Hematopoietic multipotent progenitor cell treated with erythropoietin and hydrocortisone succinate and interleukin-3 and kit ligand, for 15 days (in vitro differentiated cells): ENCODE data around the gene ZNF441.
A peak's percentile ranks its signal among the peaks of the same experiment; 100 is the strongest.
"Not testable (repeated sequence)": the region's sequence is repeated elsewhere in the genome, so short reads cannot be mapped to it uniquely, and the experiment has no call there.

Experiments used
- DNase-seq: peaks from one replicate; pipeline ENCODE4 v3.0.0-alpha.2; 2015; ENCODE audit warnings: low spot score

Gene ZNF441

DNA sequence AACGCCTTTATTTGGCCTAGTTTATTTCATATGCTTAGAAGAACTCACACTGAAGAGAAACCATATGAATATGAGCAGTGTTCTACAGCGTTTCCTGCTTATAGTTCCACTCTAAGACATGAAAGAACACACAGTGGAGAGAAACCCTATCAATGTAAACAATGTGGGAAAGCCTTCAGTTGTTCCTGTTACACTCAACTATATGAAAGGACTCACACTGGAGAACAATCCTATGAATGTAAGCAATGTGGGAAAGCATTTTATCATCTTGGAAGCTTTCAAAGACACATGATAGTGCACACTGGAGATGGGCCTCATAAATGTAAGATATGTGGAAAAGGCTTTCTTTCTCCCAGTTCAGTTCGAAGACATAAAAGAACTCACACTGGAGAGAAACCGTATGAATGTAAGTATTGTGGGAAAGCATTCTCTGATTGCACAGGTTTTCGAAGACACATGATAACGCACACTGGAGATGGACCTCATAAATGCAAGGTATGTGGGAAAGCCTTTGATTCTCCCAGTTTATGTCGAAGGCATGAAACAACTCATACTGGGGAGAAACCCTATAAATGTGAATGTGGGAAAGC, 13.7 kb downstream of the ZNF441 start:
- DNase-seq: no peak

DNA sequence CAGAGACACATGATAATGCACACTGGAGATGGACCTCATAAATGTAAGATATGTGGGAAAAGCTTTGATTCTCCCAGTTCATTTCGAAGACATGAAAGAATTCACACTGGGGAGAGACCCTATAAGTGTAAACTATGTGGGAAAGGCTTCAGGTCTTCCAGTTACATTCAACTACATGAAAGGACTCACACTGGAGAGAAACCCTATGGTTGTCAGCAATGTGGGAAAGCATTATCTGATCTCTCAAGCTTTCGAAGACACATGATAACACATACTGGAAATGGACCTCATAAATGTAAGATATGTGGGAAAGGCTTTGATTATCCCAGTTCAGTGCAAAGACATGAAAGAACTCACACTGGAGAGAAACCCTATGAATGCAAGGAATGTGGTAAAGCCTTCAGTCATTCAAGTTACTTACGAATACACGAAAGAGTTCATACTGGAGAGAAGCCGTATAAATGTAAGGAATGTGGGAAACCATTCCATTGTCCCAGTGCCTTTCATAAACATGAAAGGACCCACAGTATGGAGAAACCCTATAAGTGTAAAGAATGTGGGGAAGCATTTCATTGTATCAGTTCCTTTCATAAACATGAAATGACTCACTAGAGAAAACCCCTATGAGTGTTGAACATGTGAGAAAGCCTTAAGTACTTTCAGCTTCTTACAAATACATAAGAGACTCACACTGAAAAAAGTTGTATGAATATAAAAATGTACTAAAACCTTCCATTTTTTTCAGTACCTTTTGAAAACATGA, 14.7 kb downstream of the ZNF441 start:
- no peak for DNase-seq

DNA sequence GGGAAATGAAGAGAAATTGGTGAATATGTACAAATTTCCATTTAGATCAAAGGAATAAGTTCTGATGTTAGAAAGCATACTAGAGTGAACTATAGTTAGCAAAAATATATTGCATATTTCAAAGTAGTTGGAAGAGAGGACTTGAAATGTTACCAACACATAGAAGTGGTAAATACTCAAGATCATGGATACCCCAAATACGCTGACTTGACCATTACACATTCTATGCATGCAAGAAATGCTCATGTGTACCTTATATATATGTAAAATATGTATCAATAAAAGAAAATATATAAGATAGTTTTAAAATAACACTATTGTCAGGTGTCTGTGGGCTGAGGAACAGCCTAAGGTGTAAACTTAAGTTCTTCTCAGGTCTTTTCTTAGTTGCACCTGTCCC, 17.0 kb downstream of the ZNF441 start:
- DNase-seq: no peak

DNA sequence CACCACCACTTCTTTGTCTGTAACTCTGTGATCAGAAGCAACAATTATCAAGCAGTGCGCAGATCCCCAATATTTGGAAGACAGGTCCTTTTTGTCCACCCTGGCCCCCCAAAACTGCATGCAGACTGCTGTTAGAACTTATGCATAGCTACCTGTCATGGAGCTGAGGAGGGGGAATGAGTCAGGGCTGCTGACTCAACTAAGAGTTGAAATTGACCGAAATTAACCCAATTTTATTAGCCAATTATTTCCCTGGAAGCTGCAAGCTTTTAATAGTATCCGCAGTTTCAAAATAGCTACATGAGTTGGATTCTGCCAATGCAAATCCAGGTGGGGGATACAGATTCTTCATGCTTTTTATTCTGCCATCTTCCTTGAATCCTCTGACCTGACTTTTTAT, 17.6 kb downstream of the ZNF441 start:
- DNase-seq: no peak

DNA sequence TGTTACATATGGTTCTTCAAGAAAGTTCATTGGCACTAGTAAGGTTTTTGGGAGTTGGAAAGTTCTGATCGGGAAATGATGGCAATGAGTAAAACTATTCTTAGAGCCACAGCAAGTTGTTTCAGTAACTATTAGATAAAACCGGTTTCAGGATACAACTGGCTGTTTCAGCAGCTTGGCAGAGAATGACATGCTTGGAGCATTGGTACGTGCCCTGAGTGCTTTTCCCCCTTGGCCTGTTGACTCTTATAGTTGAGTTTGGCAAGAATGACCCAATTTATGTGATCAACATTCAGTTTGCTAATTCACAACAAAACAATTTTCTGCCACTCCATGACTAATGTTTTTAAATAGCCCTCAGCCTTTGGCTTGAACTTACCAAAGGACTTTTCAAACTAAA, 20.7 kb downstream of the ZNF441 start:
- no peak for DNase-seq

DNA sequence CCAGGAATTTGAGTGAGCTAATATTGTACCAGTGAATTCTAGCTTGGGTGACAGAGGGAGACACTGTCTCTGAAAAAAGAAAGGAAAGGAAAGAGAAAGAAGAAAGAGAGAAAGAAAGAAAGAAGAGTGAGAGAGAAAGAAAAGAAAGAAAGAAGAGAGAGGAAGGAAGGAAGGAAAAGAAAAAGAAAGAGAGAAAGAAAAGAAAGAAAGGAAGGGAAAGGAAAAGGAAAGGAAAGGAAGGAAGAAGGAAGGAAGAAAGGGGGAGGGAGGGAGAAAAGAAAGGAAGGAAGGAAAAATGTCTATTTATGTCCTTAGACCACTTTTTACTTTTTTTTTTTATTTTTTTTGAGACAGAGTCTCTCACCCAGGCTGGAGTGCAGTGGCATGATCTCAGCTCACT, 26.1 kb downstream of the ZNF441 start:
- DNase-seq: no peak

DNA sequence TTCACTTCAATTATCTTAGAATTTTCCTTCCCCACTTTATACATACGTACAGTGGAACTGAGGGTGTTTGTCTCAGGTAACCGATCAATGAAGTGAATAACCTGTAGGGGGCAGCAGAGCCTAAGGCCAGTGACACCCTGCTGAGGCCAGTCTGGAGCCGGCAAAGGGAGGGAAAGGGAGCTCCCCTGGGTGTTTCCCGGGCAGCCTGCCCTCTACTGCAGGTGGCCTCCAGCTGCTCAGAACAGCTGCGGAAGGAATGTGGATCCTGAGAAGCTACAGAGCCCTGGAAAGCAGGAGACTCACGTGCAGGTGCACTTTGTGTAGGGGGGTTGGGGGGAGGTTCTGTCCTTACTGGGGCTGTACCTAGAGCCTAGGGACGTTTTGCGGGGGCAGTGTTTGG, 30.7 kb downstream of the ZNF441 start:
- DNase-seq: peak; percentile 80

DNA sequence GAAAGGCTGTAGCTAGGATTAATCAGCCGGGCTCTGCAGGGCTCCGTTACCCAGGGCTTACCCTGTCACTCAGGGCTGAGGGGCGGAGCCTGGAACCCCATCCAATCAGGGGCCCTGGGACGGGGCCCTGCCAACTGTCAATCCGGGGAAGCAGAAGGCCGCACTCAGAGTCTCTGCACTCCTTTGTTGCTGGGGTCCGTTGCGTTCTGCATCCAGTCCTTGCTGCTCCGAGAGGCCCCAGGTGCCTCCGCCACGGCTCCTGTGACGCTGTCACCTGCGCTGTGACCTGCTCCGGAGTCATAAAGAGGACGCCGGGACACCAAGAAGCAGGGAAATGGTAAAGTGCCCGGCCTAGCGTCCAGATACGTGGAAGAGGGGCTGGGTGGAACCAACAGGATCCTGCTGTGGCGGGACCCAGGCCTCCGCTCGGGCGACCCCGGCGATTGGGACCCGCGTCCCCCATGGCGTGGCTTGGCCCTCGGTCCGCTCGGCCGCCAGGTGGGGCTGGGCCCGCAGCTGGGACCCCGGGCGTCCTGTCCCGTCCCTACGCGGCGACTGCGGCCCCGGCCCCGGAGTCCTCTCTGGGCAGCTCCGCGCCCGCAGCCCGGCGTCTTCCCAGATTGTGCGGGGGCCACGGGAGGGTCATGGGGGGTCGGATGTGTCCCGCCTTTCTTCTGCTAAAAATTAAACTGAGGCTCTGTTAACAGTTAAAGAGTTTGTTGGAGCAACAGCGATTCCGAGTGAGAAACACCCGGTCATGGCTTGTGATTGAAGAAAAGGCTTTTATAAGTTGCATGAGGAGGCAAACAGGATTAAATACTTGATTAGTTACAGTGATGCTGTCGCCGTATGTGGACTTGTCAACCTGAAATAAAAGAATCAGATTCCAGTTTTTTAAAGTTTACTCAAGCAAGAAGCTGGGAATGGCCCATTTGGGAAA, 31.9 kb downstream of the ZNF441 start, which contains the start of gene ZNF491:
Gene ZNF491 (plus strand): TSS at position 133 of the 940 bp plus-strand sequence. CDS start 7,431 bp downstream, outside the sequence.
- DNase-seq: peak; percentile 66

DNA sequence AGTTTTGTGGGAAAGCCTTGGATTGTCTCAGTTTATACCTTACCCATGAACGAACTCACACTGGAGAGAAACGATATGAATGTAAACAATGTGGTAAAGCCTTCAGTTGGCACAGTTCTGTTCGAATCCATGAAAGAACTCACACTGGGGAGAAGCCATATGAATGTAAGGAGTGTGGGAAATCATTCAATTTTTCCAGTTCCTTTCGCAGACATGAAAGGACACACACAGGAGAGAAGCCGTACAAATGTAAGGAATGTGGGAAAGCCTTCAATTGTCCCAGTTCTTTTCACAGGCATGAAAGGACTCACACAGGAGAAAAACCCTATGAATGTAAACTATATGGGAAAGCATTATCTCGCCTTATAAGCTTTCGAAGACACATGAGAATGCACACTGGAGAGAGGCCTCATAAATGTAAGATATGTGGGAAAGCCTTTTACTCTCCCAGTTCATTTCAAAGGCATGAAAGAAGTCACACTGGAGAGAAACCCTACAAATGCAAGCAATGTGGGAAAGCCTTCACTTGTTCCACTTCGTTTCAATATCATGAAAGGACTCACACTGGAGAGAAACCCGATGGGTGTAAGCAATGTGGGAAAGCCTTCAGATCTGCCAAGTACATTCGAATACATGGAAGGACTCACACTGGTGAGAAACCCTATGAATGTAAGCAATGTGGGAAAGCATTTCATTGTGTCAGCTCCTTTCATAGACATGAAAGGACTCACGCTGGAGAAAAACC, 39.7 kb downstream of the ZNF441 start:
- DNase-seq: no peak

DNA sequence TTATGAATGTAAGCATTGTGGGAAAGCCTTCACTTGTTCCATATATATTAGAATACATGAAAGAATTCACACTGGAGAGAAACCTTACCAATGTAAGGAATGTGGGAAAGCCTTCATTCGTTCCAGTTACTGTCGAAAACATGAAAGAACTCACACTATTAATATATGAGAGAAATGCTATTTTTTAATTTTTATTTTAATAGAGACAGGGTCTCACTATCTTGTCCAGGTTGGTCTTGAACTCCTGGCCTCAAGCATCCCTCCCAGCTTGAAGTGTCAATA, 40.2 kb downstream of the ZNF441 start:
- DNase-seq: no peak

DNA sequence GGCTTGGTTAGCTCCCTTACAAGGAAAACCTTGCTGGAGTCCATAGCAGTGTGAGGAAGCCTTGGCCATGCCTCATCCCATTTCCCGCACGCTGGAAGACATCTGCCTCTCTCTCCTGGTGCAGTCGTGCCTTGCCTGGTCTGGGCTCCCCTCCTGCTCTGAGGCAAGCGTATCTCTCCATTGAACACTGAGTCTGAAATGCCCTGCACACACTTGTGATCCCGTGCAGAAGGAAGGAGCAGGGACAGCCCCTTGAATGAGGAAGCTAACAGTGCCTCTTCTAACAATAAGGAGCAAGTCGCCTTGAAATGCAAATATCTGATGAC, 46.9 kb downstream of the ZNF441 start:
- no peak for DNase-seq

DNA sequence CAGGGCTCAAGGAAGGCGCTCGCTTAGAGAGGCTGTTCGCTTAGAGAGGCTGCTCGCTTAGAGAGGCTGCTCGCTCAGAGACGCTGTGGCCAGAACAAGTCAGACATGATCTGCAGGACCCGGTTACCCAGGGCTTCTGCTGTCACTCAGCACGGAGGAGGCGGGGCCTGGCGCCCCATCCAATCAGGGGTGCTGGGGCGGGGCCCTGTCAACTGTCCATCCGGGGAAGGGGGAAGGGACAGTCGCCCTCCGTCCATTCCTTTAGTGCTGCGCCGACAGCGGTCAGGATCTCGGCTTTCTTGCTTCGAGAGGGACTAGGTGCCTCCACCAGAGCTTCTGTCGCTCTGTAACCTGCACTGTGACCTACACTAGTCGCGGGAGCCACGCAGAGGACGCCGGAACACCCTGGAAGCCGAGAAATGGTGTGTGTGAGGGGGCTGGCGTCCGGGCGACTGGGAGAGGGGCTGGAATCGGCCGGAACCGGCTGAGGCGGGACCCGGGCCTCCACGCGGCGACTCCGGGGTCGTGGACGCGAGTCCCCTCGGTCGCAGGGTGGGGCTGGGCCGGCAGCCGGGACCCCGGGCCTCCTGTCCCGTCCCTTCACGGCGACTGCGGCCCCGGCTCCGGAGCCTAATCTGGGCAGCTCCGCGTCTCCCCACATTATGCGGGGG, 47.4 kb downstream of the ZNF441 start, which contains the start of gene ZNF440:
Gene ZNF440 (plus strand): TSS at position 245 of the 671 bp plus-strand sequence. CDS start 175 bp downstream, at position 420.
- DNase-seq: peak; percentile 82

DNA sequence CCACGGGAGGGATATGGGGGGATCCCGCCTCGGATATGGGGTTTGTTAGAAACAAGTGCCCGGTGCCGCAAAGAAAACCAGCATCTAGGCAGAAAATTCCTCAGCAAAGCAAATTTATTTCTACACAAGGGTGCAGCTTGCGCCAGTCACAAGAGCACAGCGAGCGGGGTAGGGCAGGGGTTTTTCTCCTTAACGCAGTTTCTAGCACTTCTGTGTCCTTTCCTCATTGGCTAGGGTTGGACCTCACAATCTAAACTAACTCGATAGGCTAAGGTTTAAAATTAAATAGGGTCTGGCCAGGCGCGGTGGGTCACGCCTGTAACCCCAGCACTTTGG, 47.9 kb downstream of the ZNF441 start:
- peak; percentile 3 for DNase-seq

DNA sequence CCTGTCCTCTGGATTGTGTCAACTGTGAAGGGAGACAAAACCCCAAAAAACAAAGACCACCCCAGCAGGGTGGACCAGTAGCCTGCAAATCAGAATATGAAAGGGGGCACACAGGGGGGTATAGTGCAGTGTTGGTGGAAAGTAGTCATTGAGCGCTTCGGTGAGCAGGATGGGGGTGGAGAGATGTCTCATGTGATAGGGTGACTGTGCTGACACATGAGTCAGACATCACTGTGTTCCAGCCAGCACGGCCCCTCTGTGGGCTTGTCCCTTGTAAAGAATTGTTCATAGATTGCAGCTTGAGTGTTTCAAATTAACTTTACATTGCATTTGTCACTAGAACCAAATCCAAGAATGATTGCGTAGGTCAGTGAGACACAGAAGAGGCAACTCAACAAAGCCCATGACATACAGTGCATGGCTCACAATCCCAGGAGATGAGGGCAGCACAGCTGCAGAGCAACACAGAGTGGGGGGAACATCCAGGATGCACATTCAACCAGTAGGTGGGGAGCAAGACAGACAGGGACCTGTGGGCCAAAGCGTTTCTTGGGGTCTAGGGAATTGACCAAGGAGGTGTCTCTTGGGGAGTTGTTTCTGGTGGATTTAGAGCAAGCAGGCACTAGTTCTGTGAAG, 54.8 kb downstream of the ZNF441 start:
- no peak for DNase-seq

DNA sequence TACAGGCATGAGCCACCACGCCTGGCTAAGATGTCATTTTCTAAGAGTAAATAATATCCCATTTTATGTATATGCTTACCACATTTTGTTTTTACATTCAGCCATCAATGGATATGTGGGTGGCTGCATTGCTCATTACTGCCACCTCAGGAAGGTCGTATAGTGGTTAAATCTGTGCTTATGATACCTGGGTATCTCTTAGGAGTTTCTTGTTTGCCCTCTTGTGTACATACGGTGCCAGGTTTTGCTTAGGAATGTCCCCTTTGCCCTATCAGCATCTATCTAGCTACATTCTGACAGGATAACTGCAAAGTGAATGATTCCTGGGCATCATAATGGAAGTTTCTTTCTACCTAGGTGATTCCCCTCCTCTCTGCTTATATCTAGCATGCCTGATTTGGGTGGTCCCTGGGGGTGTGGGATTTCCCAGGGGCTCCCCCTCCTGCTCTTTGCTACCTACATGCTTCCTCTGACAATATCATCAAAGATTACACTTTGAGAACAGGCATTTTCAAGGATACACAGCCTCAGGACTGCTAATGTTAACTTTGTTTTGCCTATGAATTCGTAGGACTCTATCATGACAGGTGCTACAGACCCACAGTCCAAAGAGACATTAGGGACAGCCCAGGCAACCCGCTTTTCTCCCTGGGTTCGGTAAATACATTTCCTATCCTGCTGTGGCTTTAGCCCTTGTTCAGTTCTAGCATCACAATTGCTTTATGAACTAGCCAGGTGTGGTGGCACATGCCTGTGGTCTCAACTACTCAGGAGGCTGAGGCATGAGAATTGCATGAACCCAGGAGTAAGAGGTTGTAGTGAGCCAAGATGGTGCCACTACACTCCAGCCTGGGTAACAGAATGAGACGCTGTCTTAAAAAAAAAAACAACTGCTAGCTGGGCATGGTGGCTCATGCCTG, 62.4 kb downstream of the ZNF441 start:
- DNase-seq: not testable (repeated sequence)

DNA sequence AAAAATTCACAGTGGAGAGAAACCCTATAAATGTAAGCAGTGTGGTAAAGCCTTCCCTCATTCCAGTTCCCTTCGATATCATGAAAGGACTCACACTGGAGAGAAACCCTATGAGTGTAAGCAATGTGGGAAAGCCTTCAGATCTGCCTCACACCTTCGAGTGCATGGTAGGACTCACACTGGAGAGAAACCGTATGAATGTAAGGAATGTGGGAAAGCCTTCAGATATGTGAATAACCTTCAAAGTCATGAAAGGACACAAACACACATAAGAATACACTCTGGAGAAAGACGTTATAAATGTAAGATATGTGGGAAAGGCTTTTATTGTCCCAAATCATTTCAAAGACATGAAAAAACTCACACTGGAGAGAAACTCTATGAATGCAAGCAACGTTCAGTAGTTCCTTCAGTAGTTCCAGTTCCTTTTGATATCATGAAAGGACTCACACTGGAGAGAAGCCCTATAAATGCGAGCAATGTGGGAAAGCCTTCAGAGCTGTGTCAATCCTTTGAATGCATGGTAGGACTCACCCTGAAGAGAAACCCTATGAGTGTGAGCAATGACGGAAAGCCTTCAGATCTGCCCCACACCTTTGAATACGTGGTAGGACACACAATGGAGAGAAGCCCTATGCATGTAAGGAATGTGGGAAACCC, 65.6 kb downstream of the ZNF441 start:
- no peak for DNase-seq

DNA sequence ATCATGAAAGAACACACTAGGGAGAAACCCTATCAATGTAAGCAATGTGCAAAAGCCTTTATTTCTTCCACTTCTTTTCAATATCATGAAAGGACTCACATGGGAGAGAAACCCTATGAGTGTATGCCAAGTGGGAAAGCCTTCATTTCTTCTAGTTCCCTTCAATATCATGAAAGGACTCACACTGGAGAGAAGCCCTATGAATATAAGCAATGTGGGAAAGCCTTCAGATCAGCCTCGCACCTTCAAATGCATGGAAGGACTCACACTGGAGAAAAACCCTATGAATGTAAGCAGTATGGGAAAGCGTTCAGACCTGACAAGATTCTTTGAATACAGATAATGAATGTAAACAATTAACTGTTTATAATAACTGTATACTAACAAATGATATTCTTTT, 66.7 kb downstream of the ZNF441 start:
- no peak for DNase-seq
